Measurements from ENCODE around the gene S100A6.

GRCh38 chr1:153487707-153488106 is 48.1 kb downstream of the S100A6 start:
- TF ChIP-seq CTCF (IDR thresholded peaks at IDR 0.05; ENCODE audit: insufficient read depth, low read length, poor library complexity, severe bottlenecking) = no peak
- no peak for TF ChIP-seq EZH2phosphoT487 (conservative IDR thresholded peaks at IDR 0.05; ENCODE audit: low read length)
